ENCODE measurements around the gene CALML4. TPM values are rescaled to one million over a fixed set of nuclear protein-coding genes. Genes with fewer than 3 reads are reported as not detected.

CALML4 gene
- polyA plus RNA-seq, 1 donor (not counting 4 experiments of a cell fraction or from before 2014, with no cell fraction given) = 7.0 TPM

- H3K27me3 ChIP-seq (ENCODE audit: control insufficient read depth, extremely low read depth, insufficient read depth, low read length) = no peaks in the 10 kb centered on the region
- H3K4me2 ChIP-seq (ENCODE audit: control insufficient read depth, extremely low read depth, insufficient read depth, low read depth, low read length) = no peak overlapping the region
- no peak overlapping the region for H2AFZ ChIP-seq (ENCODE audit: control insufficient read depth, low read length)
- peaks cover 0 to 3% of the 10 kb centered on the region in 2 experiments for H3K36me3 ChIP-seq (ENCODE audit: control insufficient read depth in 2 of 2, extremely low read depth in 1 of 2, insufficient read depth in 2 of 2, low read length in 2 of 2)
- peaks cover 24% of the 10 kb centered on the region for H3K4me1 ChIP-seq (ENCODE audit: control insufficient read depth, extremely low read depth, insufficient read depth, low read length)
- H3K9me1 ChIP-seq (ENCODE audit: control insufficient read depth, extremely low read depth, insufficient read depth, low read length) = no peaks in the 10 kb centered on the region
- dilution Hi-C loops (cut with MboI; ENCODE audit: extremely low pct_ligation_motif_present, low sequenced_read_pairs) = no loop called here
- H3K4me3 ChIP-seq (ENCODE audit: control insufficient read depth in 2 of 3, extremely low read depth in 1 of 3, insufficient read depth in 2 of 3, low read depth in 1 of 3, low read length in 3 of 3) = no peak overlapping the region
- no peaks in the 10 kb centered on the region for H4K20me1 ChIP-seq (ENCODE audit: control insufficient read depth, extremely low read depth, insufficient read depth, low read length)
- H3K79me2 ChIP-seq (ENCODE audit: control insufficient read depth, insufficient read depth, low read length) = no peaks in the 10 kb centered on the region
- H3K9me3 ChIP-seq (ENCODE audit: control insufficient read depth, low read depth, low read length) = no peaks in the 10 kb centered on the region
- no peak for FAIRE-seq
- H3K9ac ChIP-seq (ENCODE audit: control insufficient read depth, extremely low read depth, insufficient read depth, low read length) = no peak overlapping the region
- DNase-seq (ENCODE audit: low read depth, low spot score) = no peak
- TF ChIP-seq EZH2 (IDR thresholded peaks at IDR 0.05; ENCODE audit: low read length) (no peak), CTCF (optimal IDR thresholded peaks at IDR 0.05 in 1 of 3, IDR thresholded peaks at IDR 0.05 in 1 of 3, conservative IDR thresholded peaks at IDR 0.05 in 1 of 3; ENCODE audit: extremely low read depth in 1 of 3, insufficient read depth in 2 of 3, low read length in 3 of 3) (peak in 1 of 3 experiments; percentile 20)
- no peak overlapping the region for H3K27ac ChIP-seq (ENCODE audit: control insufficient read depth, insufficient read depth, low read length)
Observed at GRCh38 chr15:68206711-68207151, 1.6 kb upstream of the CALML4 start.

GRCh38 chr15:68205954-68206539, 915 bp upstream of the CALML4 start:
- dilution Hi-C loops (cut with MboI; ENCODE audit: extremely low pct_ligation_motif_present, low sequenced_read_pairs) = no loop called here
- TF ChIP-seq CTCF (optimal IDR thresholded peaks at IDR 0.05 in 1 of 3, IDR thresholded peaks at IDR 0.05 in 1 of 3, conservative IDR thresholded peaks at IDR 0.05 in 1 of 3; ENCODE audit: extremely low read depth in 1 of 3, insufficient read depth in 2 of 3, low read length in 3 of 3) (no peak), EZH2 (IDR thresholded peaks at IDR 0.05; ENCODE audit: low read length) (no peak)
- Histone ChIP-seq H3K4me1 (ENCODE audit: control insufficient read depth, extremely low read depth, insufficient read depth, low read length) (peaks cover 24% of the 10 kb centered on the region), H3K36me3 (ENCODE audit: control insufficient read depth in 2 of 2, extremely low read depth in 1 of 2, insufficient read depth in 2 of 2, low read length in 2 of 2) (peaks cover 0 to 3% of the 10 kb centered on the region in 2 experiments), H3K4me3 (ENCODE audit: control insufficient read depth in 2 of 3, extremely low read depth in 1 of 3, insufficient read depth in 2 of 3, low read depth in 1 of 3, low read length in 3 of 3) (peak overlapping the region in 1 of 3 experiments; percentile 14), H4K20me1 (ENCODE audit: control insufficient read depth, extremely low read depth, insufficient read depth, low read length) (no peaks in the 10 kb centered on the region), H3K9ac (ENCODE audit: control insufficient read depth, extremely low read depth, insufficient read depth, low read length) (peak overlapping the region; percentile 29), H3K4me2 (ENCODE audit: control insufficient read depth, extremely low read depth, insufficient read depth, low read depth, low read length) (peak overlapping the region; percentile 45), H2AFZ (ENCODE audit: control insufficient read depth, low read length) (no peak overlapping the region), H3K9me1 (ENCODE audit: control insufficient read depth, extremely low read depth, insufficient read depth, low read length) (no peaks in the 10 kb centered on the region), H3K27me3 (ENCODE audit: control insufficient read depth, extremely low read depth, insufficient read depth, low read length) (no peaks in the 10 kb centered on the region), H3K79me2 (ENCODE audit: control insufficient read depth, insufficient read depth, low read length) (no peaks in the 10 kb centered on the region), H3K27ac (ENCODE audit: control insufficient read depth, insufficient read depth, low read length) (no peak overlapping the region), H3K9me3 (ENCODE audit: control insufficient read depth, low read depth, low read length) (no peaks in the 10 kb centered on the region)
- DNase-seq (ENCODE audit: low read depth, low spot score) = no peak
- no peak for FAIRE-seq

Measured in keratinocyte (primary cell).